Measurements from ENCODE around the gene PMEL. TPM values are rescaled to one million over a fixed set of nuclear protein-coding genes. Genes with fewer than 3 reads are reported as not detected.

Gene PMEL
- total and polyA plus RNA-seq, 2 donors from 2014 or later, result 1.7 to 3.5 TPM

DNA sequence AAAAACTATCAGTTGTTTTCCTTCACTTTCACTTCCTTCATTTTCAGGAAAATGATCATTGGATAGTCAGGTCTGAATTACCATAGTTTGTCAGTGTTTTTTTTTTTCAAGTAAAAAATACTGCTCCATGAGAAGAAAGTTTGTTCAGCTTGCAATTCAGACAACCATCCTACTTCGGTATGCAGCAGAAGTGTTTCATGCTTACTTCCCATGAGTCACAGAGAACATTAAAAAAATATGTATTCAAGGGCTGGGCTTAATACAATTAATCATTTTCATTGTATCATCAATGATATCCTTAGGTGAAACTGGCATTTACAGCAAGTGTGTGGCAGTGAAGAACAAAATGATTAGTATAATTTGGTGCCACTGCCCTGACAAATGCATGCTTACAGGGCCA is 59.8 kb downstream of the PMEL start:
- no peak overlapping the region for H3K9ac ChIP-seq (ENCODE audit: low read length in 3 of 3)
- peaks cover 0 to 6% (median 2%) of the 10 kb centered on the region in 3 donors for H3K36me3 ChIP-seq (ENCODE audit: control insufficient read depth in 2 of 3, insufficient read depth in 3 of 3, low read length in 3 of 3)
- FAIRE-seq (no peak), DNase-seq (no peak)
- H3K27me3 ChIP-seq (ENCODE audit: control insufficient read depth, insufficient read depth, low read length), result no peaks in the 10 kb centered on the region
- intact Hi-C loops (cut with DNase I), result no loop called here
- no peak overlapping the region for H3K4me3 ChIP-seq (ENCODE audit: low read length in 3 of 3)
- TF ChIP-seq, protein P1, sequence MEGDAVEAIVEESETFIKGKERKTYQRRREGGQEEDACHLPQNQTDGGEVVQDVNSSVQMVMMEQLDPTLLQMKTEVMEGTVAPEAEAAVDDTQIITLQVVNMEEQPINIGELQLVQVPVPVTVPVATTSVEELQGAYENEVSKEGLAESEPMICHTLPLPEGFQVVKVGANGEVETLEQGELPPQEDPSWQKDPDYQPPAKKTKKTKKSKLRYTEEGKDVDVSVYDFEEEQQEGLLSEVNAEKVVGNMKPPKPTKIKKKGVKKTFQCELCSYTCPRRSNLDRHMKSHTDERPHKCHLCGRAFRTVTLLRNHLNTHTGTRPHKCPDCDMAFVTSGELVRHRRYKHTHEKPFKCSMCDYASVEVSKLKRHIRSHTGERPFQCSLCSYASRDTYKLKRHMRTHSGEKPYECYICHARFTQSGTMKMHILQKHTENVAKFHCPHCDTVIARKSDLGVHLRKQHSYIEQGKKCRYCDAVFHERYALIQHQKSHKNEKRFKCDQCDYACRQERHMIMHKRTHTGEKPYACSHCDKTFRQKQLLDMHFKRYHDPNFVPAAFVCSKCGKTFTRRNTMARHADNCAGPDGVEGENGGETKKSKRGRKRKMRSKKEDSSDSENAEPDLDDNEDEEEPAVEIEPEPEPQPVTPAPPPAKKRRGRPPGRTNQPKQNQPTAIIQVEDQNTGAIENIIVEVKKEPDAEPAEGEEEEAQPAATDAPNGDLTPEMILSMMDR (IDR thresholded peaks at IDR 0.05; ENCODE audit: borderline replicate concordance, extremely low read depth, insufficient read depth), result no peak
- no peak overlapping the region for H3K27ac ChIP-seq (ENCODE audit: low read depth in 2 of 2, low read length in 2 of 2)
- H3K9me3 ChIP-seq (ENCODE audit: control insufficient read depth in 2 of 3, insufficient read depth in 1 of 3, low read length in 3 of 3), result no peaks in the 10 kb centered on the region
- peaks cover 0 to 3% (median 0%) of the 10 kb centered on the region in 3 donors for H3K4me1 ChIP-seq (ENCODE audit: control insufficient read depth in 2 of 3, insufficient read depth in 2 of 3, low read depth in 1 of 3, low read length in 3 of 3)

Other genes with a start within 250 kb of the PMEL start
- 116 TPM for gene BLOC1S1, start 250.0 kb downstream of the PMEL start, total RNA-seq
- gene BLOC1S1, start 250.0 kb downstream of the PMEL start, polyA plus RNA-seq (ENCODE audit: insufficient read depth, low read depth, low replicate concordance), result 451 TPM
- gene RDH5, start 245.6 kb downstream of the PMEL start, total RNA-seq, result 11.1 TPM
- gene RDH5, start 245.6 kb downstream of the PMEL start, polyA plus RNA-seq (ENCODE audit: insufficient read depth, low read depth, low replicate concordance), result 30.2 TPM
- 1,130 TPM for gene CD63, start 237.0 kb downstream of the PMEL start, total RNA-seq
- gene CD63, start 237.0 kb downstream of the PMEL start, polyA plus RNA-seq (ENCODE audit: insufficient read depth, low read depth, low replicate concordance), result 1,381 TPM
- gene GDF11, start 222.9 kb downstream of the PMEL start, total RNA-seq, result 6.2 TPM
- gene GDF11, start 222.9 kb downstream of the PMEL start, polyA plus RNA-seq (ENCODE audit: insufficient read depth, low read depth, low replicate concordance), result 3.4 TPM
- 51.1 TPM for gene SARNP, start 148.3 kb downstream of the PMEL start, total RNA-seq
- gene SARNP, start 148.3 kb downstream of the PMEL start, polyA plus RNA-seq (ENCODE audit: insufficient read depth, low read depth, low replicate concordance), result 109 TPM
- gene ORMDL2, start 148.0 kb downstream of the PMEL start, total RNA-seq, result 51.2 TPM
- gene ORMDL2, start 148.0 kb downstream of the PMEL start, polyA plus RNA-seq (ENCODE audit: insufficient read depth, low read depth, low replicate concordance), result 75.9 TPM
- gene DNAJC14, start 136.5 kb downstream of the PMEL start, total RNA-seq, result 37.9 TPM
- gene DNAJC14, start 136.5 kb downstream of the PMEL start, polyA plus RNA-seq (ENCODE audit: insufficient read depth, low read depth, low replicate concordance), result 18.9 TPM
- 8.8 TPM for gene MMP19, start 123.1 kb downstream of the PMEL start, total RNA-seq
- 2.0 TPM for gene MMP19, start 123.1 kb downstream of the PMEL start, polyA plus RNA-seq (ENCODE audit: insufficient read depth, low read depth, low replicate concordance)
- 29.0 TPM for gene PYM1, start 38.1 kb downstream of the PMEL start, total RNA-seq
- gene PYM1, start 38.1 kb downstream of the PMEL start, polyA plus RNA-seq (ENCODE audit: insufficient read depth, low read depth, low replicate concordance), result 39.7 TPM
- gene DGKA, start 34.9 kb downstream of the PMEL start, total RNA-seq, result 68.2 TPM
- gene DGKA, start 34.9 kb downstream of the PMEL start, polyA plus RNA-seq (ENCODE audit: insufficient read depth, low read depth, low replicate concordance), result 13.2 TPM
- 23.2 TPM for gene CDK2, start 788 bp upstream of the PMEL start, total RNA-seq
- 7.6 TPM for gene CDK2, start 788 bp upstream of the PMEL start, polyA plus RNA-seq (ENCODE audit: insufficient read depth, low read depth, low replicate concordance)
- gene RAB5B, start 8.0 kb upstream of the PMEL start, total RNA-seq, result 112 TPM
- 72.5 TPM for gene RAB5B, start 8.0 kb upstream of the PMEL start, polyA plus RNA-seq (ENCODE audit: insufficient read depth, low read depth, low replicate concordance)
- gene SUOX, start 31.2 kb upstream of the PMEL start, total RNA-seq, result 33.1 TPM
- gene SUOX, start 31.2 kb upstream of the PMEL start, polyA plus RNA-seq (ENCODE audit: insufficient read depth, low read depth, low replicate concordance), result 61.1 TPM
- 9.4 TPM for gene IKZF4, start 55.0 kb upstream of the PMEL start, total RNA-seq
- gene IKZF4, start 55.0 kb upstream of the PMEL start, polyA plus RNA-seq (ENCODE audit: insufficient read depth, low read depth, low replicate concordance), result 2.7 TPM
- 46.7 TPM for gene RPS26, start 75.9 kb upstream of the PMEL start, total RNA-seq
- 637 TPM for gene RPS26, start 75.9 kb upstream of the PMEL start, polyA plus RNA-seq (ENCODE audit: insufficient read depth, low read depth, low replicate concordance)
- 58.1 TPM for gene ERBB3, start 114.1 kb upstream of the PMEL start, total RNA-seq
- 31.5 TPM for gene ERBB3, start 114.1 kb upstream of the PMEL start, polyA plus RNA-seq (ENCODE audit: insufficient read depth, low read depth, low replicate concordance)
- gene PA2G4, start 138.5 kb upstream of the PMEL start, total RNA-seq, result 76.8 TPM
- 72.4 TPM for gene PA2G4, start 138.5 kb upstream of the PMEL start, polyA plus RNA-seq (ENCODE audit: insufficient read depth, low read depth, low replicate concordance)
- 2,987 TPM for gene RPL41, start 150.6 kb upstream of the PMEL start, total RNA-seq
- gene RPL41, start 150.6 kb upstream of the PMEL start, polyA plus RNA-seq (ENCODE audit: insufficient read depth, low read depth, low replicate concordance), result 5,602 TPM
- 8.6 TPM for gene ZC3H10, start 152.2 kb upstream of the PMEL start, total RNA-seq
- gene ZC3H10, start 152.2 kb upstream of the PMEL start, polyA plus RNA-seq (ENCODE audit: insufficient read depth, low read depth, low replicate concordance), result 2.4 TPM
- 104 TPM for gene ESYT1, start 162.2 kb upstream of the PMEL start, total RNA-seq
- 40.4 TPM for gene ESYT1, start 162.2 kb upstream of the PMEL start, polyA plus RNA-seq (ENCODE audit: insufficient read depth, low read depth, low replicate concordance)
- 48.2 TPM for gene MYL6B, start 186.5 kb upstream of the PMEL start, total RNA-seq
- gene MYL6B, start 186.5 kb upstream of the PMEL start, polyA plus RNA-seq (ENCODE audit: insufficient read depth, low read depth, low replicate concordance), result 142 TPM
- 1,630 TPM for gene MYL6, start 192.3 kb upstream of the PMEL start, total RNA-seq
- 4,190 TPM for gene MYL6, start 192.3 kb upstream of the PMEL start, polyA plus RNA-seq (ENCODE audit: insufficient read depth, low read depth, low replicate concordance)
- gene SMARCC2, start 223.4 kb upstream of the PMEL start, total RNA-seq, result 112 TPM
- gene SMARCC2, start 223.4 kb upstream of the PMEL start, polyA plus RNA-seq (ENCODE audit: insufficient read depth, low read depth, low replicate concordance), result 18.8 TPM